Panc1 (cell line): ENCODE measurements around the gene CNTN4. TPM values are rescaled to one million over a fixed set of nuclear protein-coding genes. Genes with fewer than 3 reads are reported as not detected.

Experiments
- ATAC-seq: fragments of 200-7000 bp; cut with Tn5 transposase; 2 replicates; pipeline ENCODE4 v1.9.1; 2020; ENCODE audit warnings: mild to moderate bottlenecking, moderate library complexity
- Bru-seq: library from RNA; stranded (reverse); fragments of 400-500 nt; gene quantifications from one replicate; lab custom pipeline; 2021; lab: Mats Ljungman, UMichigan
- BruChase-seq, 2 experiments: library from RNA; stranded (reverse); fragments of 400-500 nt; gene quantifications; one replicate each; lab custom pipeline; 2021; lab: Mats Ljungman, UMichigan
- BruUV-seq: library from RNA; stranded (reverse); fragments of 400-500 nt; replicated peaks from 2 replicates; lab custom pipeline; 2021; lab: Mats Ljungman, UMichigan
- CTCF ChIA-PET: fragments of 300-600 bp; sonication (Branson Sonifier 250); formaldehyde crosslinking; loops from one replicate; lab custom pipeline; 2022; ENCODE audit warnings: antibody characterized with exemption; lab: Charles Lee
- POLR2A ChIA-PET: fragments of 300-600 bp; sonication (Branson Sonifier 250); formaldehyde crosslinking; loops from one replicate; lab custom pipeline; 2022; ENCODE audit warnings: antibody characterized with exemption; lab: Charles Lee
- DNase-seq: peaks from one replicate; pipeline ENCODE4 v3.0.0-alpha.2; 2010; ENCODE audit warnings: low read depth, low spot score
- H3K27ac ChIP-seq: 2 replicates; pipeline ENCODE4 v1.5.1; 2011; ENCODE audit warnings: mild to moderate bottlenecking, low read length, inconsistent platforms
- H3K27me3 ChIP-seq: fragments of 200-500 bp; sonication (Bioruptor generic); 2 replicates; pipeline ENCODE4 v1.6.0; 2014; ENCODE audit warnings: low read length, inconsistent platforms; ENCODE audit not compliant: control insufficient read depth, insufficient read depth
- H3K36me3 ChIP-seq: fragments of 200-500 bp; sonication (Bioruptor generic); 2 replicates; pipeline ENCODE4 v1.5.1; 2014; ENCODE audit warnings: inconsistent platforms, mild to moderate bottlenecking, low read length, moderate library complexity; ENCODE audit not compliant: control insufficient read depth, insufficient read depth
- H3K4me1 ChIP-seq: 2 replicates; pipeline ENCODE4 v1.5.1; 2011; ENCODE audit warnings: inconsistent platforms, mild to moderate bottlenecking, low read length, moderate library complexity; ENCODE audit not compliant: control insufficient read depth, insufficient read depth
- H3K4me3 ChIP-seq, 2 experiments: 2 replicates each; pipeline ENCODE4 v1.5.1; 2011 to 2012; ENCODE audit warnings: low read depth in 2 of 2, low read length in 2 of 2, mild to moderate bottlenecking in 2 of 2, inconsistent platforms in 1 of 2, moderate library complexity in 1 of 2
- H3K9me3 ChIP-seq: fragments of 200-500 bp; sonication (Bioruptor generic); 2 replicates; pipeline ENCODE4 v1.5.1; 2014; ENCODE audit warnings: low read depth, mild to moderate bottlenecking, inconsistent platforms, low read length, moderate library complexity; ENCODE audit not compliant: control insufficient read depth, insufficient read depth
- CTCF ChIP-seq: fragments of 450-650 bp; IDR thresholded peaks from 2 replicates; pipeline ENCODE4 v1.5.1; 2017; ENCODE audit warnings: mild to moderate bottlenecking
- POLR2AphosphoS5 ChIP-seq: IDR thresholded peaks from 2 replicates; pipeline ENCODE4 v1.6.1; 2012; ENCODE audit warnings: mild to moderate bottlenecking, low read depth, low read length, moderate library complexity
- REST ChIP-seq, 2 experiments: IDR thresholded peaks; 2 replicates each; pipeline ENCODE4 v1.6.1; 2011 to 2012; ENCODE audit warnings: low read depth in 2 of 2, control low read depth in 1 of 2, low read length in 1 of 2, mild to moderate bottlenecking in 1 of 2, moderate library complexity in 1 of 2; ENCODE audit not compliant: insufficient read depth in 1 of 2
- SIN3A ChIP-seq: IDR thresholded peaks from 2 replicates; pipeline ENCODE4 v1.6.1; 2012; ENCODE audit warnings: low read depth, mild to moderate bottlenecking, low read length, moderate library complexity, borderline replicate concordance; ENCODE audit not compliant: insufficient read depth
- TCF7L2 ChIP-seq: IDR thresholded peaks from 2 replicates; pipeline ENCODE4 v1.6.1; 2011; ENCODE audit warnings: mild to moderate bottlenecking, low read depth, low read length, inconsistent platforms
- in situ Hi-C: cut with HindIII; loops from 2 replicates; pipeline ENCODE4 v1.10.0; 2016; ENCODE audit warnings: low sequenced_read_pairs, low pct_unique_long_range_greater_than_20kb
- intact Hi-C: fragments of 100-400 bp; cut with micrococcal nuclease; formaldehyde crosslinking; loops from one replicate; pipeline ENCODE4 v1.10.0; 2022; ENCODE audit not compliant: unreplicated experiment
- long read RNA-seq: library from polyadenylated mRNA; unstranded; transcript quantifications from one replicate; pipeline ENCODE4 v2.0.0, GENCODE V29; 2021; ENCODE audit not compliant: unreplicated experiment
- polyA plus RNA-seq: library from polyadenylated mRNA; unstranded; fragments of >200 nt; gene quantifications from one replicate; pipeline ENCODE4 v1.2.1, GENCODE V29; 2012; ENCODE audit warnings: missing spikeins; ENCODE audit not compliant: insufficient read length
- total RNA-seq: library from RNA; stranded (reverse); gene quantifications from one replicate; pipeline ENCODE4 v1.2.1, GENCODE V29; 2021; ENCODE audit not compliant: unreplicated experiment

The CNTN4 gene
- total RNA-seq: not detected
- polyA plus RNA-seq: not detected
- percentile 1 among the genes with signal in this experiment for Bru-seq, nascent RNA
- BruChase-seq, experiment 1, labeled RNA remaining after a 2-hour chase: percentile 0 among the genes with signal in this experiment
- percentile 0 among the genes with signal in this experiment for BruChase-seq, experiment 2, labeled RNA remaining after a 6-hour chase
- long read RNA-seq: 0 reads

- no peak within 1 kb of the TSS for H3K27ac ChIP-seq
- no peaks in the 10 kb centered on the region for H3K27me3 ChIP-seq
- CTCF ChIA-PET: no interaction called here
- H3K9me3 ChIP-seq: no peaks in the 10 kb centered on the region
- H3K36me3 ChIP-seq: no peaks in the 10 kb centered on the region
- H3K4me1 ChIP-seq: no peaks in the 10 kb centered on the region
- no peak within 1 kb of the TSS for H3K4me3 ChIP-seq
- TF ChIP-seq REST (IDR thresholded peaks at IDR 0.05; ENCODE audit: insufficient read depth in 1 of 2, low read depth in 2 of 2, low read length in 1 of 2) (no peak), CTCF (no peak), POLR2AphosphoS5 (no peak), TCF7L2 (no peak), SIN3A (no peak)
- intact Hi-C loops (no loop called here), in situ Hi-C loops (no loop called here)
- ATAC-seq: no peak
- no TSS peak for BruUV-seq
- POLR2A ChIA-PET: no interaction called here
- no peak for DNase-seq
These were observed at the start of gene CNTN4 for GRCh38 chr3:2098398-2099027. CNTN4 (plus strand) TSS chr3:2098866.

- CTCF ChIA-PET: no interaction called here
- H3K4me1 ChIP-seq: no peaks in the 10 kb centered on the region
- POLR2A ChIA-PET: no interaction called here
- H3K9me3 ChIP-seq: no peaks in the 10 kb centered on the region
- intact Hi-C loops (no loop called here), in situ Hi-C loops (no loop called here)
- TF ChIP-seq POLR2AphosphoS5 (no peak), REST (IDR thresholded peaks at IDR 0.05; ENCODE audit: insufficient read depth in 1 of 2, low read depth in 2 of 2, low read length in 1 of 2) (no peak), TCF7L2 (no peak), CTCF (no peak), SIN3A (no peak)
- ATAC-seq (no peak), DNase-seq (no peak)
- H3K27me3 ChIP-seq: no peaks in the 10 kb centered on the region
- H3K36me3 ChIP-seq: no peaks in the 10 kb centered on the region
- H3K4me3 ChIP-seq: no peak overlapping the region
- no TSS peak for BruUV-seq
- no peak overlapping the region for H3K27ac ChIP-seq
These were observed 37.3 kb upstream of the CNTN4 start for GRCh38 chr3:2061360-2061759.
